Measurements from ENCODE around the gene POU5F1. TPM values are rescaled to one million over a fixed set of nuclear protein-coding genes. Genes with fewer than 3 reads are reported as not detected.

The POU5F1 gene
- total and polyA plus RNA-seq, 3 donors from 2014 or later: 1.3 to 4.2 (median 3.0) TPM

DNA sequence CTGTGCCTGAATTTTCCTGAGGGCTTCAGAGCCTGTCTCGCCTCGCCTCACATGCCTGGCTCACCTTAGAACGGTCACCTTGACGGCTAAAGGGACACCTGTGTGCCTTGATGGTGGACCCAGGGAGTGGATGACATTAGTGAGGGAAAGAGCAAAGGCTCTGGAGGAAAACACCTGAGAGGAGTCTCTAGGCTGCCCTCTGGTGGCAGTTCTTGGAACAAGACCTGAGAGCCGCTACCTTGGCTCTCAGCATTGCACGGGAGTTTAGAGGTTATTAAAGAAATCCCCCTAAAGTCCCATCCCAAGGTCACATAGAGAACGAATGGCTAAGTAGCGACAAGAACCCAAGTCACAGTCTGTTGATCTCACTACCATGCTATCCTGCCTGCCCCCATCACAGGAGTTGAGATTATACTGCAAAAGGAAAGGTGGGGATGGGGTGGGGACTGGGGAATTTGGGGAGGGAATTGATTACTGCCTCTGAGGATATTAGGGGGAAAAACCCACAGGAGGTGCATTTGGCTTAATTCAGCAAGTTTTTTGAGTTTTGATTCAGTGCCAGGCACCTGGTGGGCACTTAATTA lies 42.3 kb downstream of the POU5F1 start:
- H3K4me1 ChIP-seq: peaks cover 2% of the 10 kb centered on the region
- peak; percentile 86 for DNase-seq
- H3K4me3 ChIP-seq: no peak overlapping the region
- H3K27ac ChIP-seq: no peak overlapping the region
- no peaks in the 10 kb centered on the region for H3K9me3 ChIP-seq
- no peaks in the 10 kb centered on the region for H3K27me3 ChIP-seq
- no peaks in the 10 kb centered on the region for H3K36me3 ChIP-seq (ENCODE audit: low read depth, missing control alignments)
- 12 to 37% methylated on average over 8 of the region's 8 CpGs for WGBS, 2 donors
- intact Hi-C loops (cut with DNase I; ENCODE audit: low total_unique reads): no loop called here
- TF ChIP-seq POLR2A (IDR thresholded peaks at IDR 0.05) (no peak), CTCF (IDR thresholded peaks at IDR 0.05) (peak; percentile 48 to 77 (median 67))

GRCh38 chr6:31126396-31127175 lies 43.9 kb downstream of the POU5F1 start:
- peak; percentile 18 for DNase-seq
- H3K27me3 ChIP-seq: no peaks in the 10 kb centered on the region
- H3K4me1 ChIP-seq: peaks cover 11% of the 10 kb centered on the region
- 71 to 73% methylated on average over 15 to 16 of the region's 16 CpGs for whole genome bisulfite sequencing, 2 donors
- no peak overlapping the region for H3K4me3 ChIP-seq
- intact Hi-C loops (cut with DNase I; ENCODE audit: low total_unique reads): no loop called here
- TF ChIP-seq CTCF (IDR thresholded peaks at IDR 0.05): no peak
- no peak for TF ChIP-seq POLR2A (IDR thresholded peaks at IDR 0.05)
- H3K36me3 ChIP-seq (ENCODE audit: low read depth, missing control alignments): no peaks in the 10 kb centered on the region
- no peaks in the 10 kb centered on the region for H3K9me3 ChIP-seq
- no peak overlapping the region for H3K27ac ChIP-seq

DNA sequence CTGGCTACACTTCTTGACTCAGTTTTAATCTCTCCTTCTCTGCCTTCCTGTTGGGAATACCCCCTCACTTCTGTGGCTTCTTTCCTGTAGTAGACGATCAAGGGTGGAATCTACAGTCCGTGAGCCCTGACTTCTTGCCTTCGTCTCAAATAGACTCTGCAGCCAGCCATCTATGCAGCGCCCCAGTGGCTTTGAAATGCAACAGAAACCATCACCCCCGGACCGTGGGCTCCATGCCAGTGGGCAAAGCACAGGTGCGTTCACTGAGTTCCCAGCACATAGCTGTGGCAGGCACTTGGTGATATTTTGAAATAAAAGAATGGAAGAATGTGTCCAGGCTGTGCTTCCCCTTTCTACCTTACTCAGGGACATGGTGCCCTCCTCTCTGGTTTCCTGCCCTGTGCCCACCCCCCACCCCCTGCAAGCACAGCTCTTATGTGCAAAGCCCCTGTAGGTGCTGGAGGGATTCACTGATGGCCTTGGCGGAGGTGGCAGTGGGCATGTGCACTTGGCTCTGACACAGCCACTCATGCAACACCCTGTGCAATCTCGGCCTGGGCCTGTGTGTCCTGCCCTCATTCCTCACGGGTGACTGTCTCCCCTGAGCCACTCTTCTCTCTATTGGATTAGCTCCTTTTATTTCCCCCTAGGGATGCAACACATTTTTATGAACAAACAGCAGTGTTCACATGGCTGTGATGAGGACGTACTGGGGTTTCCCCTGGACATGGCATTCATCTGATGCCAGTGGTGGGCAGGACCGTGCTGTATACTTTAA lies 44.7 kb downstream of the POU5F1 start:
- TF ChIP-seq POLR2A (IDR thresholded peaks at IDR 0.05): no peak
- no peak for TF ChIP-seq CTCF (IDR thresholded peaks at IDR 0.05)
- DNase-seq: no peak
- H3K4me1 ChIP-seq: peaks cover 11% of the 10 kb centered on the region
- no peaks in the 10 kb centered on the region for H3K27me3 ChIP-seq
- WGBS, 2 donors: 78 to 81% methylated on average over 12 of the region's 12 CpGs
- no peak overlapping the region for H3K4me3 ChIP-seq
- intact Hi-C loops (cut with DNase I; ENCODE audit: low total_unique reads): no loop called here
- H3K36me3 ChIP-seq (ENCODE audit: low read depth, missing control alignments): no peaks in the 10 kb centered on the region
- no peak overlapping the region for H3K27ac ChIP-seq
- no peaks in the 10 kb centered on the region for H3K9me3 ChIP-seq

- TF ChIP-seq POLR2A (IDR thresholded peaks at IDR 0.05) (no peak), CTCF (IDR thresholded peaks at IDR 0.05) (no peak)
- no peaks in the 10 kb centered on the region for H3K9me3 ChIP-seq
- intact Hi-C loops (cut with DNase I; ENCODE audit: low total_unique reads): no loop called here
- 54 to 59% methylated on average over 8 of the region's 8 CpGs for WGBS, 2 donors
- H3K27ac ChIP-seq: no peak overlapping the region
- H3K4me3 ChIP-seq: no peak overlapping the region
- no peaks in the 10 kb centered on the region for H3K36me3 ChIP-seq (ENCODE audit: low read depth, missing control alignments)
- H3K27me3 ChIP-seq: no peaks in the 10 kb centered on the region
- peaks cover 11% of the 10 kb centered on the region for H3K4me1 ChIP-seq
- no peak for DNase-seq
These were observed 45.3 kb downstream of the POU5F1 start for GRCh38 chr6:31125162-31125561.
